BE2C (cell line): ENCODE measurements around the gene FRRS1.

Source experiments
- DNase-seq: peaks from one replicate; pipeline ENCODE4 v3.0.0-alpha.2; 2020
- H3K27me3 ChIP-seq: fragments of 250-450 bp; sonication (Bioruptor Pico); 2 replicates; pipeline ENCODE4 v1.5.1; 2020; ENCODE audit warnings: mild to moderate bottlenecking
- H3K36me3 ChIP-seq: fragments of 250-450 bp; sonication (Bioruptor Pico); 2 replicates; pipeline ENCODE4 v1.5.1; 2020; ENCODE audit warnings: mild to moderate bottlenecking
- H3K4me1 ChIP-seq: fragments of 250-450 bp; sonication (Bioruptor Pico); 2 replicates; pipeline ENCODE4 v1.5.1; 2020
- H3K4me3 ChIP-seq: 2 replicates; pipeline ENCODE4 v1.5.1; 2011; ENCODE audit warnings: low read depth, low read length
- H3K9me3 ChIP-seq: fragments of 250-450 bp; sonication (Bioruptor Pico); 2 replicates; pipeline ENCODE4 v1.5.1; 2020
- TF ChIP-seq, protein P1 (sequence below): IDR thresholded peaks from 2 replicates; pipeline ENCODE4 v1.5.1; 2012; ENCODE audit warnings: mild to moderate bottlenecking, low read depth, low read length

The FRRS1 gene

DNA sequence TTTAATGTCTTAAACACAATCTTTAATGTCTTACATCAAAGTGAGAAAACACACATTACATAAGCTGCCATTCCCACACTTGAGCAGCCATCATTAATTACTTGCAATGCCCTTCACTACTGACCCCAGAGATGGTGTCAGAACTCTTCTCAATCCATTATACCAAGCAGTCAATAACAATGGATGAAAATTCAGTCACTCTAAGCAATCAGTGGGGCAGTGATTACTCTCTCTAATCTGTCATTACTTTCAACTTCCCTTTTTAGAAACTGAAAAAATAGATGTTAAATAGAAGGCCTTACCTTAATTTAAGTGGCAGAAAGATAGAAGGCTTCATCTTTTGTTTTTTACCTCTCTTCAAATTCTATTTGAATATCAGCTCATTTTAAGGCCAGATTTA, 9.7 kb upstream of the FRRS1 start:
- no peak for DNase-seq
- TF ChIP-seq, protein P1, sequence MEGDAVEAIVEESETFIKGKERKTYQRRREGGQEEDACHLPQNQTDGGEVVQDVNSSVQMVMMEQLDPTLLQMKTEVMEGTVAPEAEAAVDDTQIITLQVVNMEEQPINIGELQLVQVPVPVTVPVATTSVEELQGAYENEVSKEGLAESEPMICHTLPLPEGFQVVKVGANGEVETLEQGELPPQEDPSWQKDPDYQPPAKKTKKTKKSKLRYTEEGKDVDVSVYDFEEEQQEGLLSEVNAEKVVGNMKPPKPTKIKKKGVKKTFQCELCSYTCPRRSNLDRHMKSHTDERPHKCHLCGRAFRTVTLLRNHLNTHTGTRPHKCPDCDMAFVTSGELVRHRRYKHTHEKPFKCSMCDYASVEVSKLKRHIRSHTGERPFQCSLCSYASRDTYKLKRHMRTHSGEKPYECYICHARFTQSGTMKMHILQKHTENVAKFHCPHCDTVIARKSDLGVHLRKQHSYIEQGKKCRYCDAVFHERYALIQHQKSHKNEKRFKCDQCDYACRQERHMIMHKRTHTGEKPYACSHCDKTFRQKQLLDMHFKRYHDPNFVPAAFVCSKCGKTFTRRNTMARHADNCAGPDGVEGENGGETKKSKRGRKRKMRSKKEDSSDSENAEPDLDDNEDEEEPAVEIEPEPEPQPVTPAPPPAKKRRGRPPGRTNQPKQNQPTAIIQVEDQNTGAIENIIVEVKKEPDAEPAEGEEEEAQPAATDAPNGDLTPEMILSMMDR = no peak
- H3K9me3 ChIP-seq = no peaks in the 10 kb centered on the region
- no peaks in the 10 kb centered on the region for H3K4me1 ChIP-seq
- H3K4me3 ChIP-seq = no peak overlapping the region
- no peaks in the 10 kb centered on the region for H3K27me3 ChIP-seq
- H3K36me3 ChIP-seq = no peaks in the 10 kb centered on the region

DNA sequence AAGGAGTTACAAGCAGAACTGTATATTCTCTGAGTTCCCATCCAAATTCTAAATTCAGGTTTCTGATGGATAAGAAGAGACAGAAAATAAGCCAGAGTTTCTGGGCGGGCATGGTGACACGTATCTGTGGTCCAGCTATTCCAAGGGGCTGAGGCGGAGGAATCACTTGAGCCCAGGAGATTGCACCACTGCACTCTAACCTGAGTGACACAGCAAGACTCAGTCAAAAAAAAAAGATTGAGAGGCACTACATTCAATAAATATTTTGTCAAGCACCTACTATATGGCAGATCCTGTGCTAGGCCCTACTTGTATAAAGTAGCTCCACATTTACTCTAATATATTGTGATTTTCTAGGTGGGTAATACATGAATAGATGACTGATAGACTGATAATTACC, 6.4 kb upstream of the FRRS1 start:
- TF ChIP-seq, protein P1 = no peak
- no peak overlapping the region for H3K4me3 ChIP-seq
- no peaks in the 10 kb centered on the region for H3K4me1 ChIP-seq
- DNase-seq = no peak
- H3K27me3 ChIP-seq = no peaks in the 10 kb centered on the region
- H3K9me3 ChIP-seq = no peaks in the 10 kb centered on the region
- no peaks in the 10 kb centered on the region for H3K36me3 ChIP-seq

DNA sequence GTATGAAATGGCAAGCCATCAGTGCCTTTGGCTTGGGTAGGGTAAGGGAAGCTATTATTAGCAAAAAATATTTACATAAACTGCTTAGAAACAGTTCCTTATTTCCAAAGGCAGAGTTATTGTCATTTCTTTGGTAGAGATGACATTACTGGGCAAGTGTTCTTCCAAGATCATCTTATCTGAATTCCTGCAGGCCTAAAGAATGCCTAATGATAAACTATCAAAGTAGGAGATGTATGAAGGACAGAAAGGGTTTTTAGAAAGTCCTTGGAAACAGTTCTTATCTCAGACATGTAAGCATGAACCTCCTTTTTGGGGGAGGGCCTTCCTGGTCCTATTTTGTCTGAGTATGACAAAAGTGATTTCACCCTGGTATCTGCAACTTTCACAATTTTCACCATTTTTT, 5.1 kb upstream of the FRRS1 start:
- Histone ChIP-seq H3K36me3 (no peaks in the 10 kb centered on the region), H3K4me3 (no peak overlapping the region), H3K4me1 (no peaks in the 10 kb centered on the region), H3K9me3 (no peaks in the 10 kb centered on the region), H3K27me3 (no peaks in the 10 kb centered on the region)
- TF ChIP-seq, protein P1 = no peak
- DNase-seq = no peak

DNA sequence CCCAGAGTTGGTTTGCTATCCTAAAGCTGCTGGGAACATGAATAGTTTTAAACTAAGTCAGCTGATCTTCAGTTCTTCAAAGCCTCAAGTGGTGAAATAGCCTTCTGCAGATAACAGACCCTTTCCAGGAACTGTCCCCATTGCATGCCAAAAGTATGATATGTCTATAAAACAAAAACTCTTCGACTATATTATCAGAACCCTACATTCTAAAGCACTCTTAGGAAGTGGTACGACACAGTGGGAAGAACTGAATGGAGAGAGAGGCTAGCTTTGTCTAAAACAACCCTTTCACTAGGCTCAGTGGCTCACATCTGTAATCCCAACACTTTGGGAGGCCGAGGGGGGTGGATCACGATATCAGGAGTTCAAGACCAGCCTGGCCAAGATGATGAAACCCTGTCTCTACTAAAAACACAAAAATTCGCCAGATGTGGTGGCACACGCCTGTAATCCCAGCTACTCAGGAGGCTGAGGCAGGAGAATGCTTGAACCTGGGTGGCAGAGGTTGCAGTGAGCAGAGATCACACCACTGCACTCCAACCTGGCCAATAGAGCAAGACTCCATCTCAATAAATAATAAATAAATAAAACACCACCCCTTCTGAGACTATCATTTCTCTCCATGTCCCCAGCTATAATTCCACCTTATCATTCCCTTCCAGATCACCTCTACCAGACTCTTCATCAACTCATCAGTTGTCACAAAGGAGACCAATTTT, 2.2 kb upstream of the FRRS1 start:
- TF ChIP-seq, protein P1 = no peak
- H3K27me3 ChIP-seq = no peaks in the 10 kb centered on the region

DNA sequence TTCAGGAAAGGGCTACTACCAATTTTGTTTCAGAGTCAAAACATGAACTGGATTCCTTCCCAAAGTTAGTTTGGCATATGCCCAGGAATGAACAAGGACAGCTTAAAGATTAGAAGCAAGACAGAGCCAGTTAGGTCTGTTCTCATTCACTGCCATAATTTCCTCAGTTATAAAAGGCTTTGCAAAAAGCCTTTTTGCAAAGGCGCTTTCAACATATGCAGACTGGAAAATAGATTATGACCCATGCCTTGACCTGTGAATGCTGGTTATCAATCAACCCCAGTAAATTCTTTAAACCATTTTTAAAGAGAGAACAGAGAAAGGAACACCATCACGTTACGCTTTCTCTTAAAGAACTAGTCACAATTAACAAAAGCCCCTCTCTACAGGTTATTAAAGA, 1.7 kb upstream of the FRRS1 start:
- H3K9me3 ChIP-seq = no peaks in the 10 kb centered on the region
- DNase-seq = no peak
- TF ChIP-seq, protein P1 = no peak
- no peaks in the 10 kb centered on the region for H3K36me3 ChIP-seq
- no peak overlapping the region for H3K4me3 ChIP-seq
- H3K4me1 ChIP-seq = no peaks in the 10 kb centered on the region
- no peaks in the 10 kb centered on the region for H3K27me3 ChIP-seq

More for the DNA sequence above, 2.2 kb upstream of the FRRS1 start:
- DNase-seq = no peak
- Histone ChIP-seq H3K4me3 (no peak overlapping the region), H3K36me3 (no peaks in the 10 kb centered on the region), H3K4me1 (no peaks in the 10 kb centered on the region), H3K9me3 (no peaks in the 10 kb centered on the region)

DNA sequence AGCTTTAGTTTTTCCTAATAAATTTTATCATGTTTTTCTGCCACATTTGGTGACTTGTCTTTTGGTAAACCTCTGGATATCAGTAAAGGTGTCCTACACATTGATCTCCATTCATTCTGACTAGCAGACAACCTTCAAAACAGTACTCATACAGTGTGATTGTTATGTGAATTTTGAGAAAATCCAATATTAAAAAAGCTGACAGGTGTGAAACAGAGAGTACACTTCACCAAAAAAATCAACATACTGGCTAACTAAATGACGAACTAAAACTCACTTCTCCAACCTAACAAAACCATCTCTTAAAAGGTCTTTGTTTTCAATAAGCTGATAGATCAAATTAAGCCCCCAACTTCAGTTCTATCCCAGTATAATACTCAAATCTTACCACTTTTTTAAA, 1.5 kb downstream of the FRRS1 start:
- Histone ChIP-seq H3K4me1 (no peaks in the 10 kb centered on the region), H3K36me3 (no peaks in the 10 kb centered on the region), H3K4me3 (no peak overlapping the region), H3K9me3 (no peaks in the 10 kb centered on the region), H3K27me3 (no peaks in the 10 kb centered on the region)
- TF ChIP-seq, protein P1 = no peak
- no peak for DNase-seq
